ENCODE measurements around the gene FAM199X.
A peak's percentile ranks its signal among the peaks of the same experiment; 100 is the strongest.

The FAM199X gene

DNA sequence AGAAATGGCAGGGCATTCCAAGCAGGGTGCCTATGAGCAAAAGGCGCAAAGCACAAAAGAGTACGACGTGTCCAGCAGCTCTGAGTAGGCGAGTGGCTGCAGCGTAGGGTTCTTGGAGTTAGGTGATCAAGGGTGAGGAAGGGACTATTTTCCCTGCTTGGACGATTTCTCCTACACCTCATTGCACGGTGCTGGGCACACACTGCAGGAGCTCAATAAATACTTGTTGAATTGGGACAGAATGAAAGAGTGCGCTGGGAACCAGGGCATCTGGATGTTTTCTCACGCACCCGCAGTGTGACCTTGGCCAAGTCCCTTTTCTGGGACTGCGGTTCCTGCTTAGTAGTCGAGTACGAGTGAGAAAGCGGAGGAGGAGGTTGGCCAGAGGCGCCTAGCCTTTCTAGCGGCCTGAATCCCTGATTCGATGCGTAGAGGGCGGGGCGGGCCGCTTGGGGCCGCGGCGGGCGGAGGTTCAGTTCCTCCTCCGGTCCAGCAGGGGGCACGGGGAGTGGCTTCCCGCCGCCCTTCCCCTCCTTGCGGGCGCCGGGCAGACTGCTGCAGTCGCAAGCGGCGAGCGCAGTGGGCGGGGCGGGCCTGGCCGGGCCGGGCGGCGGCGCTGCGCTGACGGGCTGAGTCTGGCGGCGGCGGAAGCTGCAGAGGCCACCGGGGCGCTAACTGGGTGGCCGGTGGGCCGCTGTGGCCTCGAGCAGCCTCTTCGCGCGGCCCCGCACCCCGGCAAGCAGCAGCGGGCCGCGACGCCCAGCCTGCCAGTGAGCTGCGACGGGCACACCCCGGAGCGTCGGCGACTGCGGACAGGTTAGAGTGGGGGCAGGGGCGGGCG lies at the start of gene FAM199X:
Gene FAM199X, plus strand, starts transcription at position 560 of the 841 bp plus-strand sequence. CDS start 333 bp downstream, outside the sequence.
- peak; percentile 77 for DNase-seq (ENCODE audit: low read depth)

DNA sequence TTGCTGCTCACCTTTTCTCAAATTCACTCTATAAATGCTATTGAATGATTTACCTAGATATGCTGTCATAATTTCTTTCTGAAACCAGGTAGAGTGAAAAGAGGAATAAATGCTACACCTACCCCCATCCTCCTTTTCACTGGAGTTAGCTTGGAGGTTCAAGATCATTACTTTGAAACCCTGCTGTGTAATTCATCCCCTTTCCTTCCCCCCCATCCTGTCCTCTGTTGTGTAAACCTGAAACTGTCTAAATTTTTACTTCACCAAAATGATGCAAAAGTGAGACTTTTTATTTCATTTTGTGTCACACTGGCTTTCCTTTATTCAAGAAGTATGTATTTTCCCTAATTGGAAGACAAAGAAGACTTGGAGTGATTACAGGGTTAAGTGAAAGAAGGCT lies 48.5 kb upstream of the FAM199X start:
- DNase-seq (ENCODE audit: low read depth), result no peak

DNA sequence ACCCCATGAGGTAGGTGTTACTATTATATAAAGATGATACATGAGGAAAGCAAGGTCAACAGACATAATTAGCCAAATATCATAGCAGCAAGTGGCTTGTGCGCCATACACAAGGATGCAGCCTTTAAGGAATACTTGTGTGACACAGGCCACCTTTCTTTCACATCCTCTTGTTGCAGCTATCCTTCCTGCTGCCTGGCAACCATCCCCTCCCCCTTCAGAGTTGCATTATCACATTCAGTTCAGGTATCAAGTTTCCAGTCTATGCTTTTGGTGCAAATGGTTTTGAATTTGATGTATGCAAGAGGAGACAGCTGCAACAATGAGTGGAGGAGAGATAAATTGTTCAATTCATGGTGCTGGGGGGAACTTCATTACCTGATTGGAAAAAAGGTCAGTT lies 47.5 kb upstream of the FAM199X start:
- no peak for DNase-seq (ENCODE audit: low read depth)

DNA sequence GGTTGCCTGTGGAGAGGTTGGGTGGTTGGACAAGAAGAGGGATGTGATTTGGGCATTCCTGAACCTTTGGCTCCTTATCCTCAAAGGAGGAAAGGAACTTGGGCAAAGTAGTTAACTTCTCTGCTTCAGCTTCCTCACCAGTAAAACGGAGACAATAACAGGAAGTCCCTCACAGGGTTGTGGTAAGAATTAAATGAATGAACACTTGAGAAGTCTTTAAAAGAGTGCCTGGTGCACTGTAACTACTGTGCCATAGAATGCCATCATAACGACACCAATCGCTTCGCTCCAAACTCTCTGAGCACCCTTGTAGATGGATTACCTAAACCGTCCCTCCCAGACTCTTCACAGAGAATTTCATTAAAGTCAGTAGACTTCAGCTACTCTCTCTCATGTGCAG lies 43.4 kb upstream of the FAM199X start:
- DNase-seq (ENCODE audit: low read depth), result no peak

DNA sequence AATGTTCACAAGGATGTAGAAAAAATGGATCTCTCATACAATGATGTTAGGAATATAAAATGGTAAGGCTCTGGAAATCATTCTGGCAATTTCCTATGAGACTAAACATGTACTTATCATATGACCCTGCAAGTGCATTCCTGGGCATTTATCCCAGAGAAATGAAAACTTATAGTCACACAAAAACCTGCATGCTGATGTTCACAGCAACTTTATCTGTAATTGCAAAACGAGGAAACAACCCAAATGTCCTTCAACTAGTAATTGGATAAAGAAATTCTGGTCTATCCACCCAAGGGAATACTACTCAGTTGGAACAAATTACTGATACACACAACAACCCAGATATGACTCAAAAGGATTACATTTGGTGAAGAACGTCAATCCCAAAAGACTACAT lies 39.4 kb upstream of the FAM199X start:
- no peak for DNase-seq (ENCODE audit: low read depth)

DNA sequence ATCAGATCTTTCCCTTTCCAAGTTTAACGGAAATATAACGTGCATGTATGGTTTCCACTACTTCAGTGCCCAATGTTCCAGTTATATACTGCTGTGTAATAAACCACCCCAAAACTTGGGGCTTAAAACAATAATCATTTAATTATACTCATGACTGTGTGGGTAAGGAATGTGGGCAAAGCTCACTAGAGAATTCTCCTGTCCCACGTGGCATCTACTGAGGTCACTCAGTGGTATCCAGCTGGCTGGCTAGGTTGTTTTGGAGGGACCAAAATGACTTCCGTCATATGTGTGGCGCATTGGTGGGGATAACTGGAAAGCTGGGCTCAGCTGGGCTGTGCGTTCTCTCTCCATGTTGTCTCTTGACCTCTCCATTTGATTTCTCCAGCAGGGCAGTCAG lies 35.4 kb upstream of the FAM199X start:
- no peak for DNase-seq (ENCODE audit: low read depth)

DNA sequence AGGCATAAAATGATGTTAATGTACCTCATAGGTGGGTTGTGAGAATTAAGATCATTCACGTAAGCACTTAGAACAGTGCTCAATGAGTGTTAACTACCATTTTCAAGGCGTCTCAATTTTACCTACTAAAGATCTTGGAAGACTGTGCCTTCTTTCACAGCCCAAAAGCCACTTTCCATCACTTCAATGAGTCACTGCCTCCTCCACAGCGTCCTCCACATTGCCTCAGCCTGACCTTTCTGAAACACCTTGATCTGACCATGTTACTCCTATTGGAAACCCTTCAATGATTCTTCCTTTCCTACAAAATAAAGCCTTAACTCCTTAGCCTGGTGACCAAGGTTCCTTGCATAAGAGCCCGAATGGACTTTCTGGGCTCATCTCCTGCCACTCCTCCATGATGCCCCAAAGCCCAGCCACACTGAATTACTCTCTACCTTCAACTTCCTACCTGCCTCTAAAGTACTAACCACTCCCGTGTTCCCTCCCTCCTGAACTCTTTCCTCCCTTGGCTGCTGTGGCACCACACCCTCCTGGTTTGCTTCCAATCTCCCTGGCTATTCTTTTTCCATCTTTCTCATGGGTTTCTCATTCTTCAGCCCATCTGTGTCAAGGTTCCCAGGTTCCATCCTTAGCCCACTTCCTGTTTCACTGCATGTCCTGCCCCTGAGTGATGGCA lies 31.5 kb upstream of the FAM199X start:
- DNase-seq (ENCODE audit: low read depth), result no peak

DNA sequence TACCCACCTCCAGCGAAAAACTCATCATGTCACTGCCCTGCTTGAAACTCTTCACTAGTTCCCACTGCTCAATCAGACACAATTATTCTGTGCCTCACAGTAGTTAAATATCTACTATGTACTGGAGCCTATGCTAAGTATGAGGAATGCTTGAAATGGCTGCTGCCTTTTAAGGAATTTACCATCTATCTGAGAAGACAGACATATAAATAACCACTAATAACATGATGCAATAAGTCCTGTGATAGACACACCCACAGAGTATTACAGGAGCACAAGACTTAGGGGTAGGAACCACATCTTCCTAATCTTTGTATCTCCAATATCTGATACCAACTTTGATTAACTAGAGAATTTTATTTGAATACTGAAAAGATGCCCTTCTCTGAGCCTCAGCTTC lies 30.6 kb upstream of the FAM199X start:
- DNase-seq (ENCODE audit: low read depth), result no peak

DNA sequence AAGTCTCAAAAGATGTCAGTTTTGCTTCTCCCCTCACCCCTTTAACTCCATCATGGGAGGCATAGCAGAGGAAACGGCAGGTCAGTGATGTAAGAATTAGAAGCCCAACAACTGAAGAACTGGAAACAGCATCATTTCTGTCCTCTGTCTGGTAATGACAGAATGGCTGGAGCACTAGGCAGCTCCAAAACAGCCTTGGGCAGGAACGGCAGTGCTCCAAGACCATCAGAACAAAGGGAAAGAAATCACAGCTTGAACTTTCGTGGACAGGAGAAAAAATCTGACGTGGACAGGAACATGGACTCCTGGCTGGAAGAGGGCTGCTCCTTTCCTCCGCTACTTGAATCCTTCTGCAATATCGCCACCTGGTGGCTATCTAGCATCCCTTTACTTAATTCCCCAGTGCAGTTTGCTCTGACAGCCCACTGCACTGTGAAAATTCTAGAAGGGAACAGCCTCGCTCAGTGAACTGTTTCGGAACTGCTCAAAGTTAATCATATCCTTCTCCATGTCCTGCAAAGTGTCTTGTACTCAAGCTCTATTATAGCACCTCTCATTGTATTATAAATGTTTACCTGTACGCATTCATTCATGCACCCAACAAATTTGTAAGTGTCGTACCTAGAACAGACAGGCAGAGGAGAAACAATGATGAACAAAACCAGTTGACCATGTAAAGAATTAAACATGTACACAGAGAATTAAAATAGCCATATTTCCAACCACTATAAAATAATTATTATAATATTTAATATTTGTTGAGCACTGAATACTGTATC lies 29.8 kb upstream of the FAM199X start:
- peak; percentile 19 for DNase-seq (ENCODE audit: low read depth)

DNA sequence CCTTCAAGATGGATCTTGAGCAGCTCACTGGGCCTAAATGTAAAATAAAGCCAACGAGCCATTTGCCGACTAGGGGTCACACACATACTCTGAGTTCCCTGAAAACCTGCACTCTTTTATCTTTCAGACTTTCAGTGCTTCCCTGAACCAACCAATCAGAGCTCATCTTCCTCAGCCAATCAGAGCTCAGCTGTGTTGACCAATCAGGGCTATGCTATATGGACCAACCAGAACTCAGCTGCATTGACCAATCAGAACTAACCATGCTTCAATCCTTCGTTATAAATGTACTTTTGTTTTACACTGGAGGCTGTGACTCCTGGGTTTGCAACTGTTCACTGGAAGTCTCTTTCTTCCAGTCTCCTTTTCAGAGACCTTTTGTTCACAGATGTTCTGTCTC lies 28.8 kb upstream of the FAM199X start:
- DNase-seq (ENCODE audit: low read depth), result no peak

DNA sequence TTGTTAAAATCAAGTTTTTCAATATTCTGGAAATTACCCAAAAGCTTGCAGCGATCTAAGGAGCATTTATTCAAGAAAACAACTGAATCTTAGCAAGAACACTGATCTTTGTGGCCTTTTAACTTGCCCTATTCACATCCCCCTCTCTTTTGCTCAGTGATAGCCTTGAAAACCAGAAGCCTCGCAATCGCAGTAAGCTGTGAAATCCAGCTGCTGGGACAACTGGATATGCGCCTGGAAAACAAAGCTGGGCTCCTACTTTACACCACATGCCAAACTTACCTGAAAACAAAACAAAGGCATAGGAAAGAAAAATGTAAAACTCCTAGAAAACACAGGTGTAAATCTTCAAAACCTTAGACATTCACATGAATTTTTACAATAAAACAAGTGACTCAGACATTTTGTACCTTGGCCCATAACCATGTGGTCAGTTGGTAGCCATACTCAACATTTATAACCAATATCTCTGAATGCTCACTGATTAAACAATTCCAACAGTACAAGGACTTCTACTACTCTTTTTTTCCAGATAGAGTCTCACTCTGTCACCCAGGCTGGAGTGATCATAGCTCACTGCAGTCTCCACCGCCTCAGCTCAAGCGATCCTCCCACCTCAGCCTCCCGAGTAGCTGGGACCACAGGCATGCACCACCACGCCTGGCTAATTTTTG lies 25.0 kb upstream of the FAM199X start:
- no peak for DNase-seq (ENCODE audit: low read depth)

DNA sequence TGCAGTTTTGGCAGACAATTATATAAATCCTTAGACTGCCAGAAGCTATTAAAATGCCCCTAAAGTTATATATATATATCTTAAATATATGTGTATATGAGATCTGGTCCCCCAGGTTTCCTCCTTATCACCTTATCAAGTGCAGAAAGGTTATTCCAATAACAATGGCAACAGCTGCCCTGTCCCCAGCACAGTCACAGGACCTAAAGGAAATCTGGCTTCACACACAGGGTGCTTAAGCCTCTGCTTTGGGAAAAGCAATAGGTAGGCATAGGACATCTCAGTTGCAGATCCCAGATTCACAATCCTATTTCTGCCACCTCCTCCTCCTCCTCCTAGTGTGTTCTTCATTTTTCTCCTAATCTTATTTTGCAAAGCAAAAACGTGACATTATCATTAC lies 15.2 kb upstream of the FAM199X start:
- no peak for DNase-seq (ENCODE audit: low read depth)

DNA sequence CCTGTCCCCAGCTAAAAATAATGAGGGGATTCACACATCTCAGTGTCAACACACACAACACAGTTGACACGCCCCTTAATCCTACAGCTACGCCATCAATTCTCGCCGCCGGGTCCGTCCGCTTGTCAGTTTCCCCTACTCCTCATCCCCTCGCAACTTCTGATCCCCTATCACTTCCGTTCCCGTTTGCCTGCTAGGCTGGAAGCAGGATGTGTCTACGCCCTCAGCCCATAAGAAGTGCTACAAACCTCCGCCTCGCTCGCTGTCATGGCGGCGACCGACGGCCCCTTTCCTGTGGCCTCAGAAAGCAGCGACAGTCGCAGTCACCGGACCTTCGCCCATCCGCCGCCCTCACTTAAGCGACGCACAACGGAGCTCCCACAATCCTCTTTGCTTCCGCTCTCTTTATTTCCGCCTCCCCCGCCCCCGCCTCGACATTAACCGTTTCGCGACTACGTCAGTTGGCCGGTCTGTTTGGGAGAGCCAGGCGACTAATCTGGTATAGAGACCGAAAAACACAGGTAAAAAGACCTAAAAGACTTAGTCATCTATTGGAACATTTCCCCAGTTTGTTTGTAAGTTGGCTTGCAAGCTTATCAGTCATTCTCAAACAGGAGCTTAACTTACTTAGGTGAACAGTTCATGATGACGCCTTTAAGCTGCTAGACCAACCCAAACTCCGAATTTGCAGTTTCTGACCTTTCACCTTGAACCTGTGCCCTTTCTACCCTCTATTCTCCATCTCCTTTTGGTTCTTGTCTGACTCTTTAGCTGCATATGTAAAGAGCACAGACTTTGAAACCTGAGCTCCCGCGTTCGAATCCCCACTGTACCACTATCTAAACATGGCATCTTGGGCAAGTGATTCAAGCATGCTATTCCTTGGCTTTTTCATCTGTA lies 9.4 kb upstream of the FAM199X start, which contains the start of gene SLC25A53:
Gene SLC25A53, minus strand, starts transcription at position 380 of the 900 bp plus-strand sequence. CDS start 51,752 bp downstream, outside the sequence.
- DNase-seq (ENCODE audit: low read depth), result peak; percentile 56

DNA sequence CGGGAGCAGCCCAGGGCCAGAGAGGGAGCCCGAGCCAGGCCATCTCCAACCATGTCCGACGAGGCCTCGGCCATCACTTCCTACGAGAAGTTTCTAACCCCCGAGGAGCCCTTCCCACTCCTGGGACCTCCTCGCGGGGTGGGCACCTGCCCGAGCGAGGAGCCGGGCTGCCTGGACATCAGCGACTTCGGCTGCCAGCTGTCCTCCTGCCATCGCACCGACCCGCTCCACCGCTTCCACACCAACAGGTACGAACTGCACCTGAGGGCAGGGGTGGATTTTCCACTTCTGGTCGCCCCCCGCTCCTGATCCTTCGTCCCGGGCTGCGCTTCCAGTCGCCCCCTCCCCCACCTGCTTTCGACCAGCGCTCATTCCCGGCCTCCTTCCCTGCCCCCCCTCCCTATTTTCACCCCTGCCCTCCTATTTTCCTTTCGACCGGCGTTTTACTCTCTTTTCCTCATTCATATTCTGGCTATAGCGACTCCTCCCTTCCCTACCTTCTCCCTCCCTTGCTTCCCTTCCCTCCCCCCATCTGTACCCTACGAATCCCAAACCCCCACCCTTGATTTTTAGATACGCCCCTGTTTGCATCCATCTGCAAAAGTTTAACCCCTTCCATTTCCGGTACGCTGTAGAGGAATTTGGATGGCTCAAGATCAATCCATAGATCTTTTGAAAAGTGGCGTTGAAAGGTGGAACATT lies 633 bp downstream of the FAM199X start:
- DNase-seq (ENCODE audit: low read depth), result no peak

DNA sequence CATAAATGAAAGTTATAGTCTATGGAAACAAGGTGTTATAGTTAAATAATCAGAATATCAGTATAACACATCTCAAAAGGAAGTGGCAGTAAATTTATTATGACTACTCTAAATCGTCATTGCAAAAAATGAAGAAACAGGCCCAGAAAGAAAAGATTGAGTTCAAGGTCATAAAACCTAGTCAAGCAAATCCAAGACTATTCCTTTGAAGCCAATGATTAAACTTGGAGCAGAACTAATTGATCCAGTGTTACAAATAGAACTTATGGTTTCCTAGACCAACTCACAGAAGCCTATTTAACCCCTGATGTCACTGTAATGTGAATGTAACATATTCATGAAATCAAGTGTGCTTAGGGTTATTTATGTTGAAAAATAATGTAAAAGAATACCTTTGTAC lies 1.9 kb downstream of the FAM199X start:
- no peak for DNase-seq (ENCODE audit: low read depth)

DNA sequence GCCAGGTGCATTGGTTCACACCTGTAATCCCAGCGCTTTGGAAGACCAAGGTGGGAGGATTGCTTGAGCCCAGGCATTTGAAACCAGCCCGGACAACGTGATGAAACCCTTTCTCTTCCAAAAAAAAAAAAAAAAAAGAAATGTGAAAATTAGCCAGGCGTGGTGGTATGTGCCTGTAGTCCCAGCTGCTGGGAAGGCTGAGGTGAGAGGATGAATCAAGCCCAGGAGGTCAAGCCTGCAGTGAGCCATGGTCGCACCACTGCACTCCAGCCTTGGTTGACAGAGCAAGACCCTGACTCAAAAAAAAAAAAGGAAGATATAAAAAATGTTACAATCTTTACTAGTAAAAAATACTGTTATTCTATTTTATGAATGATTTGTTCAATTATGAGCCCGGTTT lies 5.9 kb downstream of the FAM199X start:
- DNase-seq (ENCODE audit: low read depth), result no peak

DNA sequence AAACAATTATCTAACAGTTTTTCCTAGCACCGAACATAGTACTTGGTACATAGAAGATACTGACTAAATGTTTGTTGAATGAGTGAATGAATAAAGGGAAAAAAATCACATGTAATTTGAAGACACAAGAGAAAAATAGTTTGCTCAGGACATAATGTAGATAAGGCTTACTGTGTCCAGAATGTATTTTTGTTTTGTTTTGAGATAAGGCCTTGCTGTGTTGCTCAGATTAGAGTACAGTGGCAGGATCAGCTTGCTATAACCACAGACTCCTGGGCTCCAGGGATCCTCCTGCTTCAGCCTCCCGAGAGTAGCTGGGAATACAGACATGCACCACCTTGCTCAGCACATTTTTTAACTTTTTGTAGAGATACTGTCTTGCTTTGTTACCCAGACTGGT lies 6.5 kb downstream of the FAM199X start:
- no peak for DNase-seq (ENCODE audit: low read depth)

DNA sequence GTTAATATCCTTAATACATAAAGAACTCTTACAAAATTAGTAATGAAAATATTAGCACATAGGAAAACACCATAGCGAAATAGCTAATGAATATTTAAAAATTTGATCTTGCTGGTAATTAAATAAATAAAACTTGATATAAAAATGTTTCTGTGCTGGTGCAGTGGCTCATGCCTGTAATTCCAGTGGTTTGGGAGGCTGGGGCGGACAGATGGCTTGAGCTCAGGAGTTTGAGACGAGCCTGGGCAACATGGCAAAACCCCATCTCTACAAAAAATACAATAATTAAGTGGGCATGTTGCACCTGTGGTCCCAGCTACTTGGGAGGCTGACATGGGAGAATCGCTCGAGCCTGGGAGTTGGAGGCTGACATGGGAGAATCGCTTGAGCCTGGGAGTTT lies 7.6 kb downstream of the FAM199X start:
- no peak for DNase-seq (ENCODE audit: low read depth)

DNA sequence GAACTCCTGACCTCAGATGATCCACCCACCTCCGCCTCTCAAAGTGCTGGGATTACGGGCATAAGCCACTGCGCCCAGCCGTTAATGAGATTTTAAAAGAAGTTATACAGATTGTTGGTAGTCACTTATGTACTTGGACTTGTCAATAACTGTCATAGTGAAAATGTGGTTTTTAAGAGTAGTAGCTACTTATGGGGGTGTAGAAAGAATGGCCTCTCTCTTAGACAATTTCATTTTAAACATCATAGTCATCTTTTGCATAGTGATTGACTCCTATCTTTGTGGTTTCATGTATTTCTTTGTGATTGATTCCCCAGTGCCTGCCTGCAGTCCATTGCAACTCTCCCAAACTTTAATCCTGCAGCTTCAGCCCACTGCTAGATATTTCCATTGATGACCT lies 17.4 kb downstream of the FAM199X start:
- DNase-seq (ENCODE audit: low read depth), result no peak

DNA sequence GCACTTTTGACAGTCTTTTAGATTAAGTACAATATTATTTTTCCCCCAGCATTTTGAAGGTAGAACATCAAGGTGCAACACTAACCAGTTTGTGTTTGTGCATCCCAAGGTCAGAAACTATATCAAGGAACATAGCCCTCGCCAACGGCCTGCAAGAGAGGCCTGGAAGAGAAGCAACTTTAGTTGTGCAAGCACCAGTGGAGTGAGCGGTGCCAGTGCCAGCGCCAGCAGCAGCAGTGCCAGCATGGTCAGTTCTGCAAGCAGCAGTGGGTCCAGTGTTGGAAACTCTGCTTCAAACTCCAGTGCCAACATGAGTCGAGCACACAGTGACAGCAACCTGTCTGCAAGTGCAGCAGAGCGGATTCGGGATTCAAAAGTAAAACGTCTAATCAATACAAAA lies 21.7 kb downstream of the FAM199X start:
- DNase-seq (ENCODE audit: low read depth), result no peak
